HG03095 (cell line): ENCODE measurements around the gene OSBPL5.
"Not testable (repeated sequence)": the region's sequence is repeated elsewhere in the genome, so short reads cannot be mapped to it uniquely, and the experiment has no call there.

ENCODE experiments used
- ATAC-seq: cut with Tn5 transposase; IDR thresholded peaks from one replicate; pipeline ENCODE4 v1.9.1; 2021; ENCODE audit warnings: moderate library complexity; ENCODE audit not compliant: unreplicated experiment

Gene OSBPL5

DNA sequence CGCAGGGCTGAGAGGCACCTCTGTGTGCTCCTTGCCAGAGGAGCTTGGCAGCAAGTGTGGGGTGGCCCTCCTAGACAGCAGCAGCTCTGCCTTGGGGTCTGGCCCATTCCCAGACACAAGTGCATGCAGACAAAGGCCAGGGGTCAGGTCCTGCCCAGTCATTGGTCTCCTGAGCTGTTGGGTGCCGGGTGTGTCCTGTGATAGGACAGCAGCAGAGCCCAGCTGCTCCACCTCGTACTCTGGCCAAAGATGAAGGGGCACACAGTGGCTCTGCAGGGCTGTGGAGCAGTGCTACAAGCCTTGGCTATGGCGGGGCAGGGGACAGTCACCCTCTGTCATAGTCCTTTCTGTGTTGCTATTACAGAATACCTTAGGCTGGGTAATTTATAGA lies 17.3 kb upstream of the OSBPL5 start:
- ATAC-seq: no peak

DNA sequence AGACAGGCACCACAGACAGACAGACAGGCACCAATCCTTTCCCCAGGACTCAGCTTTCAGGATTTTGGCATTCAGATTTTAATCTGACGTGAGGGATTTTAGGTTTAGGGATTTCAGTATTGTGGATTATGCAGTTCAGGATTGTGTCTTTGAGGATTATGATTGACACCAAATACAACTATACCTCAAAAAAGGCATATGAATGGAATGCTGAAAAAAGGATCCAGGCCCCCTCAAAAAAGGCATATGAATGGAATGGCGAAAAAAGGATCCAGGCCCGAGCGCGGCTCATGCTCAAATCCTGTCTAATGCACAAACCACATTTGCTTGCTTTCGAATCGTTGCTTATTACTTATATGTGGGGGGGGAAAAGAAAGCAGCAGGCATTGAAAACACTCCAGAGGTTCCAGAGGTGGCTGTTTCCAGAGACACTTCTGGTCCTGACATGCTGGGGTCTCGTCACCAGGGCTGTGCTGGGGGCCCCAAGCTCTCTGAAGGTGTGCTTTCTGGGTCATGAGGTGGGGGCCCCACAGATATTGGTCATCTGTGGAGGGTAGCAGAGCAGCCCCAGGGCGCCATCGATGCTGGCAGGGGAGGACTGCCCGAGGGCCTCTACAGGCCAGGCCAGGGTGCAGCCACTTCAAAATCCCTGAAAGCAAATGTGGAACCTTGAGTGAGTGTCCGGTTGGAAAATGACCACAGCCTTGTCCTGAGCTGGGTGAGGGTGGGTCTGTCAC lies 16.8 kb upstream of the OSBPL5 start:
- ATAC-seq: no peak

DNA sequence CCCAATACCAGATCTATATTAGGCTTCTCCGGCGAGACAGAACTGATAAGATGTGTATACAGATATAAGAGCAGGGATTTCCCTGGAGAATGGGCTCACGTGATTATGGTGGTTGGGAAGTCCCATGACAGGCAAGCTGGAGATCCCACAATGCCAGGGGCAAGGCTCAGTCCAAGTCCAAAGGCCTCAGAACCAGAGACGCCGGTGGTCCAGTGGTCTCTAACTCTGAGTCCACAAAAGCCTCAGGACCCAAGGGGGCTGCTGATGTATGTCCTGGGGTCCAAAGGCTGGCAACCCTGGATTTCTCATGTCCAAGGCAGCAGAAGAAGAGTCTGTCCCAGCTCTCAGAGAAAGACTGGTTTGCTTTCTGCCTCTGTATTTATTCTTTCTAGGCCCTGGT lies 15.8 kb upstream of the OSBPL5 start:
- ATAC-seq: no peak

DNA sequence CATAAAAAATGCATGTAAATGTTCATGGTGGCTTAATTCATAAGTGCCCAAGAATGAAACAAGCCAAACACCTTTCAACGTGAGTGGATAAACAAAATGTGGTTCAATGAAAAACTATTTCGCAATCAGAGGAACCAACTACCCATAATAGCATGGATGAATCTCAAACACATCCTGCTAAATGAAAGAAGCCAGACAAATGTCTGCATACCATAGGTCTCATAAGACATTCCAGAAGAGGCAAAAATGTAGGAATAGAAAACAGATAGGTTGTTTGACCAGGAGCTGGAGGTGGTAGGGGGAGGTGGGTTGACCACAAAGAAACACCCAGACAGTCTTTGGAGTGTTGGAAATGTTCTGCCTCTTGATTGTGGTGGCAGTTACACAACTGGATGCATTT lies 13.2 kb upstream of the OSBPL5 start:
- ATAC-seq: no peak

DNA sequence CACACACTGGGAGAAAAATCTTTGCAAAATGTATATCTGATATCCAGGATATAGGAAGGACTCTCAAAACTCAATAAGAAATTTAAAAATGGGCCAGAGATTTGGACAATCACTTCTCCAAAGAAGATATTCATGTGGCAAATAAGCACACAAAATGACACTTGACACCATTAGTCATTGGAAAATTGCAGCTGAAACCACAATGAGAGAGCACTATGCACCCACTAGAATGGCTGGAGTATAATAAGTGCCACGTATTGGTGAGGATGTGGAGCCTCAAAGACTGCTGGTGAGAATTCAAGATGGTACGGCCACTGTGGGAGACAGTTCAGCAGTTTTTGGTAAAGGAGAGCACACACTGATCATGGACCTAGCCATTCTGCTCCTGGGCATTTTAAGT lies 12.8 kb upstream of the OSBPL5 start:
- no peak for ATAC-seq

DNA sequence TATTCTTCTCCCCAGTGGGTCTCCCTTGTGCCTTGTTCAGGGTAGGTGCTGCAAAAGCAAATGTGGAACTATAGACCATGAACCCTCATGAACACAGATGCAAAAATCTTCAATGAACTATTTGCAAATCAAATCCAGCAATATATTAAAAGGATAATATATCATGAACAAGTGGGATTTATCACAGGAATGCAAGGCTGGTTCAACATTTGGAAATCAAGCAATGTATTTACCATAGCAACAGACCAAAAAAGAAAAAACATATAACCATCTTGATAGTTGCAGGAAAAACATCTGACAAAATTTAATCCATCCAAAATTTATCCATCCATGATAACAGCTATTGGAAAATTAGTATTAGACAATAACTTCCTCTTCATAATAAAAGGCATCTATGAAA lies 11.4 kb upstream of the OSBPL5 start:
- ATAC-seq: no peak

DNA sequence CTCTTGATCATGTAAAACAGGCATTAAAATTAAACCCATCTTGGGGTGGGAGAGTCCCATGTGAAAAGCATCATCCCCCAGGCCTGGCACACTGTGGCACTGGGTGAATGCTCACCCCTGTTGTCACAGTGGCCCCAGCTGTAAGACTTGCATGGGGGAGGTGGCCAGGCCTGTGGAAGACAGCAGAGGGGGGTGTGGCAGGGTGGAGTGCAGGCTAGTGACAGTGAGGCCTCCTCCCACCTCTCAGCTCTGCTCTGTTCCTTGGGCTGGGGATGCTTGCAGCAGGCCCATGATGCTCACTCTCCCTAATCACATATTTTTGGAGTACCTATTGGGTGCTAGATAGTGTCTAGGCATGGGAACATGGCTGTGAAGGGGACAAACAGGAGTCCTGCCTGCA lies 10.1 kb upstream of the OSBPL5 start:
- no peak for ATAC-seq

DNA sequence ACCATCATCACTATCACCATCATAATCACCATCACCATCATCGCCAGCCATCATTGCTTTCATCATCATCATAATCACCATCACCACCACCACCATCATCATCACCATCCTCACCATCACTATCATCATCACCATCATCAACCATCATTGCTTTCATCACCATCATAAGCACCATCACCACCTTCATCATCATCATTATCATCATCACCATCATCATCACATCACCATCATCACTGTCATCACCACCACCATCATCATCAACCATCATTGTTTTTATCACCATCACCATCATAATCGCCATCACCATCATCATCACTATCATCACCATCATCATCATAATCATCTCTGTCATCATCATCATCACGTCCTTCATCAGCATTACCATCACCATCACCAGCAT lies 9.3 kb upstream of the OSBPL5 start:
- no peak for ATAC-seq

DNA sequence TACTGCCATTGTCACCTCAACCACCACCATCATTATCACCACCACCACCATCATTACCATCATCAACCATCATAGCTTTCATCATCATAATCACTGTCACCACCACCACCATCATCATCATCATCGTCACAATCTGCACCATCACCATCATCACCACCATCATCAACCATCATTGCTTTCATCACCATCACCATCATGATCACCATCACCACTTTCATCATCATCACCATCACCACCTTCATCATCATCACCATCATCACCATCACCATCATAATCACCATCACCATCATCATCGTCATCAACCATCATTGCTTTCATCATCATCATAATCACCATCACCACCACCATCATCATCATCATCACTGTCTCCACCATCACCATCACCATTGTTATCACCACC lies 8.7 kb upstream of the OSBPL5 start:
- ATAC-seq: no peak

DNA sequence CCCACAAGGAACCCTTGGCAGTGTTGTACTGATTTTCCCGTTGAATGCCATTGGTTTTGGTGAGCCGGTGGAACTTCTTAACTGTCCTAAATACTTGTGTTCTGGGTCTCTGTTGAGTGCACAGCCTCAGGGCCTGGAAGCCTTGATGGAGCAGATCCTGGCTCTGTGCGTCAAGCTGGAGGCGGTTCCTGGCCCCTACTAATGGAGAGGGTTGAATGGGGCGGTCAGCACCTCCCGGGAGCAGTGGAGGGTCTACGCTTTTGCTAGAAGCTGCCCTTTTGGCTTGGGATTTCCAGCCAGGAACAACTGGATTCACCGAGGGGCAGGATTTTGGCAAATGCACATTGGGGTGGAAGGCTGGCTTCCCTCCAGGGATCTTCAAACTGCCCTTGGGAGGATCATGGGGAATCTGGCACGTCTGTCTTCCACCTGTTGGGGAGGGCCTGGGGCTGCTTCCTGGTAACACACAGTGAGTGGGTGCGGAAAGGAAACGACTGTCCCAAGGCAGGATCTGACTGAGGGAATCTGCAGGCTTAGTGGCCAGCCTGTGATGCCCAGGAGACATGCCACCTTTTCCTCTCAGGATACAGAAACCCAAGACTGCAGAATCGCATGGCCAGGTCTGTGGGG lies 6.9 kb upstream of the OSBPL5 start:
- ATAC-seq: no peak

DNA sequence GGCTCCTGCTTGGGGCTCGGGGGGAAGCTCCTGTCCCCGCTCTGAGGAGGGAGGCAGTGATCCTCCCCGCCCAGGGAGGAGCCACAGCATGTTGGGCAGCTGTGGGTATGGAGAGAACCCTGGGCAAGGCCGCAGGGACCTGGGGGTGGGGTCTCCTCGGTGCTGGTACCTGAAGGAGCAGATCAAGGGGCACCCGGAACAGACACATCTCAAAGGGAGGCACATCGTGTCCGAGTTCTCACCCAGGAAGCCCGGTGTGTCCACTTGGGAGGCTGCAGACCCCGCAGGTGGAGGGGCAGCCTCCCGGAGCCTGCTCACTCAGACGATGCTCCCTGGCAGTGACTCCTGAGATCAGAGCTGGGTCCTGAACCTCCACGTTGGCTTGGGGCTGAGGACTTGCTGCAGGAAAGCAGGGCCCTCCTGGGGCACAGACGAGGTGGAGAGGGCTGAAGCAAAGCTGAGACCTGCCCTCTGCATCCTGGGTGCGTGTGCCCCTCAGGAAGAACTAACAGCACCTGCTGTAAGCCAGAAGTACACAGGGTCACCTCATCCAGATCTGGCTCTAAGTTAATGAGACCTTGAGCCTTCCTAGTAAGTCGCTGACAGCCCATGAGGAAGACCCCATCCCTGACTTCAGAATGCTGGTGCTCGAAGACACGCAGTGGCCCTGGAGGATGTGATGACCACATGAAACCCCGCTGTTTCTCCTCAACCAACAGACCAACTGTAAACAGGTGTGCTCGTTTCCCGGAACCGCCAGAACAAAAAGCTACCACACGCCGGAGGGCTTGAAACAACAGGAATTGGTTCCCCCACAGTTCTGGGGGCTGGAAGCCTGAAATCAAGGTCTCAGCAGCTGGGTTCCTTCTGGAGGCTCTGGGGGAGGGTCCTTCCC lies 5.9 kb upstream of the OSBPL5 start:
- no peak for ATAC-seq

DNA sequence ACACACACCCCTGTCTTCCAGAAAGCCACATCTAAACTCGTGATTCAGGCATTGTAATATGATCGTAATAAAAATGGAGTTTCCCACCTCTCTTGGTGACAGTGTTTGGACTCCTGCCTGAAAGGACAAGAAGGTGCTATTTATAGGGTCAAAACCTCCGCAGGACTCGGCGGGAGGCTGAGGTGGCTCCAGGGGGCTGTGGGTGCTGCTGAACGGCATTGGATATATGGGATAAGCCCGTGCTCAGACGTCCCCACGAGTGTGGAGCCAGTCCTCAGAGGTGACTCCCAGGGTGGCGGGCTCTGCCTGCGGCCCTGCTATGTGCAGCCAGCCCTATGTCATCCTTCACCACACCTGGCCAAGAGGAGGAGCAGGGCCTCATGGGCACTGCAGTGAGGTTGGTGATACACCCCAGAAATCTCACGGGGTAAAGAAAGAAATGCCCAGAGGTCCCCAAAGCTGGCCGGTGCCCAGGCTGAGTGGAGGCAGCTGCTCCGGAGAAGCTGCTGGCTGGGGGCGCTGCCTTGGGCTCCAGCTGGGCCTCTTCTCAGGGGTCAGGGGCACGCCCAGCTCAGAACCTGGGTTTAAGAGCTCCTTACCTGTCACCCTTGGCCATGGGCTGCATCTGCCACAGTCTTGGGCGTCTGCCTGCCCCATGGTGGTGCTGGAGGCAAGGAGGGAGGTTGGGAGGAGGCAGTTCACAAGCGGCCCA lies 5.1 kb upstream of the OSBPL5 start:
- ATAC-seq: no peak

DNA sequence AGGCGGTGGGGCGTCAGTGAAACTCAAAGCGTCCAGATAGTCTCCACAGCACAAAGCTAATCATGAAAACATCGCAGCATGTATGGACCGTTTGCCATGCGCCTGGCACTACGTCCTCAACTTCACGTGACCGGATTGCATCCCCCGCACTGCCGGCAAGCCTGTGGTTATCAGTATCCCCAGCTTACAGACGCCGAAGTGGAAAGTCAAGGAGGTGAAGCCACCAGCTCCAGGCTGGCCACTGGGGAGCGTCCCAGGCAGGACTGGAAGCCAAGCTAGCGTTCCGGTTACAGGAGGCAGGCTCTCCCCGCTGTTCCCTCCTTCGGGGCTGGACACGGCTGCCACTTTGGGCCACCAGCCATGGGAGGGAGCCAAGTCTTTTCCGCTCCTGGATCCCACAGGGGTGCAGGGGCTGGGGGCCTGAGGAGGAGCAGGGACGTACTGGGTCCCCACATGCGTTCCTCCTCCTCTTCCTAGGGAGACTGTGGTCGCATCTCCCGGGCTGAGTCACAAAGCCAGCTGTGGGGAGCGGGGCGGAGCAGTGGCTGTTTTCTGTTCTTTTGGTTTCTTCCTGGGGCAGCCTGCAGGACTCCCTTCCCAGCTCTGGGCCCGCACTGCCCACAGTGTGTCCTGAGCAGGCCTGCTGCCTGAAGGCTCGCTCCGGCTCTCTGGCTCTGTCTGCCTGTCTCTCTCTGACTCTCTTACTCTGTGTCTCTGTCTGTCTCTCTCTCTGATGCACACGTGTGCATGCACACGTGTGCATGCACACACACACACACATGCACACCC lies 4.3 kb upstream of the OSBPL5 start:
- ATAC-seq: no peak

DNA sequence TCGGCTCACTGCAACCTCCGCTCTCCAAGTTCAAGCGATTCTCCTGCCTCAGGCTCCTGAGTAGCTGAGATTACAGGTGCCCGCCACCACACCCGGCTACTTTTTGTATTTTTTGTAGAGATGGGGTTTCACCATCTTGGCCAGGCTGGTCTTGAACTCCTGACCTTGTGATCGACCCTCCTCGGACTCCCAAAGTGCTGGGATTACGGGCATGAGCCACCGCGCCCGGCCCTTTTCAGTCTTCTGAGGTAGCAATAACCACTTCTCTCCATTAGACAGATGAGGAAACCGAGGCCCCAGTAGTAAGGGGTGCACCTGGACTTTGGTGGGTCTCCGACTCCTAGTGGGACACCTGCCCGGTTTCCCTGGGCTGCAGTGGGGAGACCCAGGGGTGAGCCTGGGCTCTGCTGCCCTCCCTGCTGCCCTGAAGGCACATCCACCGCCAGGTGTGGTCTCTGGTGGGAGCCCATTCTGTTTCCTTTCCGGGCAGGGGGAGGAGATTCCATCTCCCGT lies 3.7 kb upstream of the OSBPL5 start:
- ATAC-seq: not testable (repeated sequence)

DNA sequence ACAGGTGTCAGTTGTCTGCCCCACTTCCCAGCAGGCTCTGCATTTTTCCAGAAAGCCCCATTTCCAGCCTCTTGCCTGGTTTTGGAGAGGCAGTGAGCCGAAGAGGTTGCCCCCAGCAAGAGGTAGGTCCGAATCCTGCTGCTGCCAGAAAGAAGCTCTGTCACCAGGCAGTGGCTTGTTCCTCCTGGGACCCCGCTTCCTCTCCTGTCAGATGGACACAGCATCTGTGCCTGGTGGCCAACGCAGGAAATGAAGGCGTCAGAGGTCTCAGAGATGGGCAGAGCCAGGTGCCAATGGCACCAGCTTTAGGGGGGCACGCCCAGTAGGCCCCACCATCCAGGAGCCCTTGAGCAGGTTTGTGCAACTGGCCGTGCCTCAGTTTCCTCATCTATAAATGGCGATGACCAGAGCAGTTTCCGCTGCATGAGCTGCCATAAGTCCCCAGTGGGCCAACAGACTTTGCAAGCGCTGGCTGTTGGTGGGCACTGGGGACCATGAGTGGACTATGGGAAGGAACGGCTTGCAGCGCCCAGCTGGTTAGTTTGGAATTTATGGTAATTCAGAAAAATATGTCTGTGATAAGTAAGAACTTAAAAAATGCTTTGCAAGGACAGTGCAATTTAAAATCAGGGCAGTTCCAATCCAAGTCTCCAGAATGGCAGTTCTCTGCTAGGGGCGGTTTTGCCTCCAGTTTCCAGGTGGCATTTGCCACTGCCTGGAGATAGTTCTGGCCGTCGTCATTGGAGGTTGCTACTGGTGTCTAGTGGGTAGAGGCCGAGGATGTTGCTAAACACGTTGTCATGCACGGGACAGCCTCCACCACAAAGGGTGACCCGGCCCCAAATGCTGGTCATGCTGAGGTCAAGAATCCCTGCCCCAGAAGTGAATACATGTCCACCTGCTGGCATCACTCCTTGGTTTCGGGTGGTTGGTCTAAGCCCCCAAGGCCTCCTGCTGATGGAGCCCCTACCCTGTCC lies 2.3 kb upstream of the OSBPL5 start:
- ATAC-seq: no peak

DNA sequence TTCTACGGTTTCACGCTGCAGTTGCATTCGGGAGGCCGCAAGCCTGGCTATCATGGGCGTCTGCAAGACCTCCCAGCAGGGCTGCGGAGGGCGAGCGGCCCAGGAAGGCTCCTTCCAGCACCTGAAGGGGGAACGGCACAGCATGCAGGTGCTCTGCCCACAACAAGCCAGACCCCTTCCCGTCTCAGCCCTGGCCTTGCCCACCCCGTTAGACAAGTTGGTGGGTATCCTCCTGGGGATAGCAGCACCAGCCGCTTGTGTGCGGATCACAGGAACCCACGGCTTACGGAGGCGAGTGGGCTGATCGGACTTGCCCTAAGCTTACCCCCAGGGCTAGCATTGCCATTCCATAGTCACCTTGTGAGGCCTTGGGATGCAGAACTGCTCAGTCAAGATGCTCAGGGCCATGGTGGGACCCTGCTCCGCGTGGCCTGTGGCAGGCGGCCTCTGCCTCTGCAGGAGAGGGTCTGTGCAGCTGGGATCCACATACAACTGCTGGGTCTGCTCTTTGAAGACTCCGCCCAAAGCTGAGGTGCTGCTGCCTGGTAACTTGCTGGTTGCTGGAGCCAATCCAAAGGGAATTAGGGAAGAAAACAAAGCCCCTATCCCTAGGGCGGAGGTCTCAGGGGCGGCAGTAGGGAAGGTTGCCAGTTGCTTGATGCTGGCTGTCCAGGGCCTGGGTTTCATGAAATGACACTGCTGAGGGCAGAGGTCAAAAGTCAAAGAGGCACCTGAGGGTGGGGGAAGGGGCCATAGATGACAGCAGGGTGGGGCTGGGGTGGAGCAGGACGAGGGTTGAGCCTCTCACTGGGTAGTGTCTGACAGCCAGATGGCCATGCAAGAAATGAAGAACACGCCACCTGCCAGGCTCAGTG lies 1.4 kb upstream of the OSBPL5 start:
- no peak for ATAC-seq

DNA sequence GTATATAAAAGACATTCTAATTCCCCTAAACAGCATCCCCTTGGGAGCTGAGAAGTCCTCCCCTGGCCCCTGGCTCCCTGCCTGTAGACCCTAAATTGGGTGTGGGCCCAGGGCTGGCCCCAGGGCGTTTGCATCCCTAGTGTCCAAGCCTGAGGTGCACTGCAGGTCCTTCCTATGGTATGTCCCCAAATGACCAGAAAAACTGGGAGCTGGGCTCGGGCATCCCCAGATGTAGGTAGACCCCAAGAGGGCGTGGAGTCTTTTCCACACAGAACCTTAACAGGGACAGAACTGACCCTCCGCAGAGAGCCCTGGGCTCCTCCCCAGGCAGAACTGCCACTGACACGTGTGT lies 782 bp upstream of the OSBPL5 start:
- ATAC-seq: no peak

DNA sequence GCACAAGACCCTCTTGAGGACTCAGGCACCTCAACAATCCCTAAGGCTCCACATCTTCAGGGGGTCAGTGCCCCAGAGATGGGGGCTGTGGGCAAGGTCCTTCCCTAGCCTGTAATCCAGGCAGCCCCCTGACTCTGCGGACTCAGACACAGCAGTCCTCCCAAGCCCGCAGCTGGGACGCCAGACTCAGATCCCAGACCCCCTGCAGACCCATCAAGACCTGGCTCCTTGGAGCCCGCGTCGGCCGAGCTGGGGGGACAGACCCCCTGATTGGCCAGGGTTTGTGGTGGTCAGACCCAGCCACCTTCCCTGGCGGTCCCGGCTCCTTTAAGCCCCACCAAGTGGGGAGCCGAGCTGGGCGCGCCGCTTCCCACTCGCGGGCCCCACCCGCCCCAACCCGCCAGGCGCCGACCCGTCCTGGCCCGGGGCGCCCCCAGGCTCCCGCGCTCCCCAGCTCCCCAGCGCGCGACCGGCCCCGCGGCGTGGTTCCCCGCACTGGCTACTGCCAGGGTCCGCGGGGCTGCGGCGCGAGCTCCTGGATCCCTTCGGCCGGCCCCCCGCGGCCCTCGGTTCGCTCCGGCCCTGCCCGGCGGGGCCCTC lies 458 bp downstream of the OSBPL5 start:
- ATAC-seq: no peak
